ENCODE results near the gene ST6GAL2.

Gene ST6GAL2

GRCh38 chr2:106843910-106844250, 42.1 kb downstream of the ST6GAL2 start:
- Histone ChIP-seq H3K27me3 (ENCODE audit: insufficient read depth, low read depth, severe bottlenecking) (peaks cover 89% of the 10 kb centered on the region), H3K4me3 (ENCODE audit: low read depth, low read length) (no peak overlapping the region), H3K9me3 (ENCODE audit: severe bottlenecking) (no peaks in the 10 kb centered on the region), H3K36me3 (no peaks in the 10 kb centered on the region), H3K27ac (no peak overlapping the region)
- TF ChIP-seq CTCF (IDR thresholded peaks at IDR 0.05; ENCODE audit: low read depth, low read length): no peak
- DNase-seq: no peak

GRCh38 chr2:106843001-106843909, 42.7 kb downstream of the ST6GAL2 start:
- no peak for TF ChIP-seq CTCF (IDR thresholded peaks at IDR 0.05; ENCODE audit: low read depth, low read length)
- peaks cover 85% of the 10 kb centered on the region for H3K27me3 ChIP-seq (ENCODE audit: insufficient read depth, low read depth, severe bottlenecking)
- no peak for DNase-seq
- no peak overlapping the region for H3K4me3 ChIP-seq (ENCODE audit: low read depth, low read length)
- no peak overlapping the region for H3K27ac ChIP-seq
- no peaks in the 10 kb centered on the region for H3K36me3 ChIP-seq
- no peaks in the 10 kb centered on the region for H3K9me3 ChIP-seq (ENCODE audit: severe bottlenecking)

GRCh38 chr2:106841886-106842645, 43.9 kb downstream of the ST6GAL2 start:
- Histone ChIP-seq H3K27me3 (ENCODE audit: insufficient read depth, low read depth, severe bottlenecking) (peaks cover 84% of the 10 kb centered on the region), H3K36me3 (no peaks in the 10 kb centered on the region), H3K27ac (no peak overlapping the region), H3K9me3 (ENCODE audit: severe bottlenecking) (no peaks in the 10 kb centered on the region), H3K4me3 (ENCODE audit: low read depth, low read length) (no peak overlapping the region)
- no peak for TF ChIP-seq CTCF (IDR thresholded peaks at IDR 0.05; ENCODE audit: low read depth, low read length)
- no peak for DNase-seq

- DNase-seq: no peak
Measured at GRCh38 chr2:106840818-106841217, 45.1 kb downstream of the ST6GAL2 start.

GRCh38 chr2:106839849-106840595, 45.9 kb downstream of the ST6GAL2 start:
- peak; percentile 48; the same call in 1 of the 2 replicates for TF ChIP-seq CTCF (IDR thresholded peaks at IDR 0.05; ENCODE audit: low read depth, low read length)
- peaks cover 74% of the 10 kb centered on the region for H3K27me3 ChIP-seq (ENCODE audit: insufficient read depth, low read depth, severe bottlenecking)
- no peak overlapping the region for H3K27ac ChIP-seq
- no peak overlapping the region for H3K4me3 ChIP-seq (ENCODE audit: low read depth, low read length)
- peak; percentile 36 for DNase-seq
- no peaks in the 10 kb centered on the region for H3K9me3 ChIP-seq (ENCODE audit: severe bottlenecking)
- H3K36me3 ChIP-seq: no peaks in the 10 kb centered on the region

More at GRCh38 chr2:106840818-106841217, 45.1 kb downstream of the ST6GAL2 start:
- H3K4me3 ChIP-seq (ENCODE audit: low read depth, low read length): no peak overlapping the region
- no peaks in the 10 kb centered on the region for H3K36me3 ChIP-seq
- H3K9me3 ChIP-seq (ENCODE audit: severe bottlenecking): no peaks in the 10 kb centered on the region
- no peak for TF ChIP-seq CTCF (IDR thresholded peaks at IDR 0.05; ENCODE audit: low read depth, low read length)
- H3K27ac ChIP-seq: no peak overlapping the region
- peaks cover 74% of the 10 kb centered on the region for H3K27me3 ChIP-seq (ENCODE audit: insufficient read depth, low read depth, severe bottlenecking)

Data from WERI-Rb-1 (cell line).